ENCODE results near the gene RPS15A.

GRCh38 chr16:18788828-18789514 is 1.2 kb downstream of the RPS15A start:
- TF ChIP-seq CTCF (IDR thresholded peaks at IDR 0.05) (no peak), POLR2A (IDR thresholded peaks at IDR 0.05) (no peak), POLR2AphosphoS5 (IDR thresholded peaks at IDR 0.05) (peak; percentile 32)

Measured in prostate gland (tissue), 2 donors.